SK-N-SH treated with all-trans-retinoic acid at 6 μM for 48 hours (cell line): ENCODE measurements around the gene SCG2.

Experiments
- ATAC-seq: fragments of 200-7000 bp; cut with Tn5 transposase; 3 replicates; pipeline ENCODE4 v1.9.1; 2020; ENCODE audit warnings: mild to moderate bottlenecking, moderate library complexity
- ARNTL ChIP-seq: fragments of 450-650 bp; formaldehyde crosslinking; IDR thresholded peaks from 2 replicates; pipeline ENCODE4 v1.5.0; 2020; ENCODE audit warnings: low read depth, mild to moderate bottlenecking, moderate library complexity, borderline replicate concordance
- BACH2 ChIP-seq: fragments of 250-450 bp; sonication (Bioruptor Pico); IDR thresholded peaks from 2 replicates; pipeline ENCODE4 v1.9.0; 2021; ENCODE audit warnings: mild to moderate bottlenecking, borderline replicate concordance
- CSDC2 ChIP-seq: fragments of 250-450 bp; sonication (Bioruptor Pico); IDR thresholded peaks from 2 replicates; pipeline ENCODE4 v1.5.0; 2020; ENCODE audit warnings: mild to moderate bottlenecking, moderate library complexity
- GLIS3 ChIP-seq: fragments of 250-450 bp; sonication (Bioruptor Pico); IDR thresholded peaks from 2 replicates; pipeline ENCODE4 v1.5.0; 2020; ENCODE audit warnings: mild to moderate bottlenecking, moderate library complexity
- ISL1 ChIP-seq: fragments of 250-450 bp; sonication (Bioruptor Pico); IDR thresholded peaks from 2 replicates; pipeline ENCODE4 v2.1.2; 2022; ENCODE audit warnings: mild to moderate bottlenecking, moderate library complexity
- OSR1 ChIP-seq: fragments of 250-450 bp; sonication (Bioruptor Pico); IDR thresholded peaks from 2 replicates; pipeline ENCODE4 v1.8.0; 2022; ENCODE audit warnings: moderate library complexity, mild to moderate bottlenecking, inconsistent platforms
- PPARA ChIP-seq: fragments of 250-450 bp; sonication (Bioruptor Pico); IDR thresholded peaks from 2 replicates; pipeline ENCODE4 v1.5.0; 2020; ENCODE audit warnings: mild to moderate bottlenecking, borderline replicate concordance
- RARB ChIP-seq: fragments of 250-450 bp; sonication (Bioruptor Pico); IDR thresholded peaks from 2 replicates; pipeline ENCODE4 v1.8.0; 2021; ENCODE audit warnings: mild to moderate bottlenecking, moderate library complexity
- SNAI2 ChIP-seq: fragments of 250-450 bp; sonication (Bioruptor Pico); IDR thresholded peaks from 2 replicates; pipeline ENCODE4 v1.5.0; 2020; ENCODE audit warnings: mild to moderate bottlenecking, moderate library complexity
- TCF4 ChIP-seq: fragments of 250-450 bp; sonication (Bioruptor Pico); IDR thresholded peaks from 2 replicates; pipeline ENCODE4 v1.8.0; 2021; ENCODE audit warnings: mild to moderate bottlenecking, moderate library complexity, borderline replicate concordance
- TOX ChIP-seq: fragments of 250-450 bp; sonication (Bioruptor Pico); IDR thresholded peaks from 2 replicates; pipeline ENCODE4 v1.8.0; 2021; ENCODE audit warnings: mild to moderate bottlenecking, moderate library complexity, borderline replicate concordance
- ZC3H10 ChIP-seq: fragments of 250-450 bp; sonication (Bioruptor Pico); IDR thresholded peaks from 2 replicates; pipeline ENCODE4 v1.5.1; 2021; ENCODE audit warnings: mild to moderate bottlenecking, moderate library complexity
- ZFP30 ChIP-seq: fragments of 450-650 bp; formaldehyde crosslinking; IDR thresholded peaks from 2 replicates; pipeline ENCODE4 v1.5.0; 2022; ENCODE audit warnings: mild to moderate bottlenecking, moderate library complexity
- ZNF565 ChIP-seq: fragments of 450-650 bp; formaldehyde crosslinking; conservative IDR thresholded peaks from 2 replicates; pipeline ENCODE4 v1.5.0; 2020; ENCODE audit warnings: low read depth, mild to moderate bottlenecking, moderate library complexity
- ZNF8 ChIP-seq: fragments of 450-650 bp; formaldehyde crosslinking; IDR thresholded peaks from 2 replicates; pipeline ENCODE4 v1.5.0; 2020; ENCODE audit warnings: mild to moderate bottlenecking, moderate library complexity
- TF ChIP-seq, protein P1 (sequence below): fragments of 250-450 bp; sonication (Bioruptor Pico); IDR thresholded peaks from 2 replicates; pipeline ENCODE4 v1.5.1; 2021; ENCODE audit warnings: mild to moderate bottlenecking, moderate library complexity
- TF ChIP-seq, protein P2 (sequence below): fragments of 250-450 bp; sonication (Bioruptor Pico); IDR thresholded peaks from 2 replicates; pipeline ENCODE4 v1.8.0; 2020; ENCODE audit warnings: mild to moderate bottlenecking, moderate library complexity, borderline replicate concordance
- TF ChIP-seq, protein P3 (sequence below): fragments of 250-450 bp; sonication (Bioruptor Pico); IDR thresholded peaks from 2 replicates; pipeline ENCODE4 v1.8.0; 2021; ENCODE audit warnings: low read depth, mild to moderate bottlenecking, moderate library complexity, borderline replicate concordance
- TF ChIP-seq, protein P4 (sequence below): fragments of 250-450 bp; sonication (Bioruptor Pico); IDR thresholded peaks from 2 replicates; pipeline ENCODE4 v1.5.1; 2020; ENCODE audit warnings: low read depth, mild to moderate bottlenecking, moderate library complexity

SCG2 gene

DNA sequence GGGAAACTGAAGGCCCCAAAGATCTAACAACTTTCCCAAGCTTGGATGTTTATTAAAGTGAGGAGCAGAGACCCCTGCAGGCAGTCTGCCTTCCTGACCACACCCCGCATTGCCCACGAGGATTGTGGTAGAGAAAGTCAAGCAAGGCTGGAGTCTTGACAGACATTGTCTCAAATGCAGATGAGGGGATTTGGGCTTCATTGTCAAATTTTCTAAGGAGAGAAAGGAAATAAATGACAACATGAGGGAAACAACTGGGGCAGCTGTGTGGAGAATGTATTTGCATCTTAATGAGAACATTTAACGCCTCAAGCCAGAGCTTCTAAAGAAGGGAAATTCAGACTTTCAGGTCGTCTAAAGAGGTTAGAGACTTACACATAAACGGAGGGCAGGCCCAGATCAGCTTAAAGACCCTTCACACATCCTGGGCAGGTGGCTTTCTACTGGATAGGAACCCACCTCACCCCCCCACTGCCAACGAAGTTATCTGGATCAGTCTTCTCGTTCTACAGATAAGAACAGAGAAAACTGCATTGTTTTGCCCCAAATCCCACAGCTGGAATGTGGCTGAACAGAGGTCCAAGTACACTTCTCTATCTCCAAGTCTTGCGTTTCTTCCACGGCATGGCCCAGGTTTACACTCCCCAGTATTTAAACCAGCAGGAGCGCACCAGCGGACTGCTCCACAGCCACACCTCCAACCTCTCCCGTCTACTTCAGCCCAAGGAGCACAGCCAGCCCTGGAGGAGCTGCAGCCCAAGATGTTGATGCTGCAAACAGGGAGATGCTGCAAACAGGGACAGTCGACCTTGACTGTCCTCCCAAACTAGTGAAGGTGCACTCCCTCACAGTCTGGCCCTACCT, 16.2 kb upstream of the SCG2 start:
- no peak for ATAC-seq
- TF ChIP-seq ARNTL (CRISPR knock-in tag) (no peak), ZNF565 (CRISPR knock-in tag) (no peak), ZC3H10 (CRISPR knock-in tag) (no peak), BACH2 (no peak), GLIS3 (CRISPR knock-in tag) (no peak), ZFP30 (no peak), RARB (CRISPR knock-in tag) (no peak), PPARA (CRISPR knock-in tag) (no peak), CSDC2 (no peak), SNAI2 (CRISPR knock-in tag) (no peak), TCF4 (CRISPR knock-in tag) (no peak)
- TF ChIP-seq, protein P1, sequence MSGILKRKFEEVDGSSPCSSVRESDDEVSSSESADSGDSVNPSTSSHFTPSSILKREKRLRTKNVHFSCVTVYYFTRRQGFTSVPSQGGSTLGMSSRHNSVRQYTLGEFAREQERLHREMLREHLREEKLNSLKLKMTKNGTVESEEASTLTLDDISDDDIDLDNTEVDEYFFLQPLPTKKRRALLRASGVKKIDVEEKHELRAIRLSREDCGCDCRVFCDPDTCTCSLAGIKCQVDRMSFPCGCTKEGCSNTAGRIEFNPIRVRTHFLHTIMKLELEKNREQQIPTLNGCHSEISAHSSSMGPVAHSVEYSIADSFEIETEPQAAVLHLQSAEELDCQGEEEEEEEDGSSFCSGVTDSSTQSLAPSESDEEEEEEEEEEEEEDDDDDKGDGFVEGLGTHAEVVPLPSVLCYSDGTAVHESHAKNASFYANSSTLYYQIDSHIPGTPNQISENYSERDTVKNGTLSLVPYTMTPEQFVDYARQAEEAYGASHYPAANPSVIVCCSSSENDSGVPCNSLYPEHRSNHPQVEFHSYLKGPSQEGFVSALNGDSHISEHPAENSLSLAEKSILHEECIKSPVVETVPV = no peak
- TF ChIP-seq, protein P2, sequence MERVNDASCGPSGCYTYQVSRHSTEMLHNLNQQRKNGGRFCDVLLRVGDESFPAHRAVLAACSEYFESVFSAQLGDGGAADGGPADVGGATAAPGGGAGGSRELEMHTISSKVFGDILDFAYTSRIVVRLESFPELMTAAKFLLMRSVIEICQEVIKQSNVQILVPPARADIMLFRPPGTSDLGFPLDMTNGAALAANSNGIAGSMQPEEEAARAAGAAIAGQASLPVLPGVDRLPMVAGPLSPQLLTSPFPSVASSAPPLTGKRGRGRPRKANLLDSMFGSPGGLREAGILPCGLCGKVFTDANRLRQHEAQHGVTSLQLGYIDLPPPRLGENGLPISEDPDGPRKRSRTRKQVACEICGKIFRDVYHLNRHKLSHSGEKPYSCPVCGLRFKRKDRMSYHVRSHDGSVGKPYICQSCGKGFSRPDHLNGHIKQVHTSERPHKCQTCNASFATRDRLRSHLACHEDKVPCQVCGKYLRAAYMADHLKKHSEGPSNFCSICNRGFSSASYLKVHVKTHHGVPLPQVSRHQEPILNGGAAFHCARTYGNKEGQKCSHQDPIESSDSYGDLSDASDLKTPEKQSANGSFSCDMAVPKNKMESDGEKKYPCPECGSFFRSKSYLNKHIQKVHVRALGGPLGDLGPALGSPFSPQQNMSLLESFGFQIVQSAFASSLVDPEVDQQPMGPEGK = no peak

DNA sequence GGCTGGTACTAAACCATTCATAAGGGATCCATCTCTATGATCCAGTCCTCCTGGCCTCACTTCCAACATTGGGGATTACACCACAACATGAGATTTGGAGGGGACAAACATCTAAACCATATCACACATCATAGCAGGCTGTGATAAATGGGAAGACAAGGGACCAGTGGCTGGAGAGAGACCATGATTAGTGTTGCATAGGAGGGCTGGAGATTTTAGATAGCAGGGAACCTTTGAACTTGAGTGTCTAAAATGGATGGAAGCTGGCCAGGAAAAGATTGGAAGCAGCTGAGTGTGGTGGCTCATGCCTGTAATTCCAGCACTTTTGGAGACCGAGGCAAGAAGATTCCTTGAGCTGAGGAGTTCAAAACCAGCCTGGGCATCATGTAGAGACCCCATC, 12.4 kb upstream of the SCG2 start:
- TF ChIP-seq ZFP30 = no peak
- no peak for TF ChIP-seq OSR1 (CRISPR knock-in tag)
- TF ChIP-seq, protein P3, sequence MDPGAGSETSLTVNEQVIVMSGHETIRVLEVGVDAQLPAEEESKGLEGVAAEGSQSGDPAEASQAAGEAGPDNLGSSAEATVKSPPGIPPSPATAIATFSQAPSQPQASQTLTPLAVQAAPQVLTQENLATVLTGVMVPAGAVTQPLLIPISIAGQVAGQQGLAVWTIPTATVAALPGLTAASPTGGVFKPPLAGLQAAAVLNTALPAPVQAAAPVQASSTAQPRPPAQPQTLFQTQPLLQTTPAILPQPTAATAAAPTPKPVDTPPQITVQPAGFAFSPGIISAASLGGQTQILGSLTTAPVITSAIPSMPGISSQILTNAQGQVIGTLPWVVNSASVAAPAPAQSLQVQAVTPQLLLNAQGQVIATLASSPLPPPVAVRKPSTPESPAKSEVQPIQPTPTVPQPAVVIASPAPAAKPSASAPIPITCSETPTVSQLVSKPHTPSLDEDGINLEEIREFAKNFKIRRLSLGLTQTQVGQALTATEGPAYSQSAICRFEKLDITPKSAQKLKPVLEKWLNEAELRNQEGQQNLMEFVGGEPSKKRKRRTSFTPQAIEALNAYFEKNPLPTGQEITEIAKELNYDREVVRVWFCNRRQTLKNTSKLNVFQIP (CRISPR knock-in tag) = no peak
- no peak for TF ChIP-seq TCF4 (CRISPR knock-in tag)
- TF ChIP-seq ARNTL (CRISPR knock-in tag) = no peak
- no peak for TF ChIP-seq GLIS3 (CRISPR knock-in tag)
- TF ChIP-seq TOX (CRISPR knock-in tag) = no peak
- TF ChIP-seq, protein P2 = no peak
- TF ChIP-seq BACH2 = no peak
- TF ChIP-seq, protein P1 = no peak
- no peak for TF ChIP-seq SNAI2 (CRISPR knock-in tag)
- TF ChIP-seq, all 23 proteins: peak for 0
- no peak for ATAC-seq

DNA sequence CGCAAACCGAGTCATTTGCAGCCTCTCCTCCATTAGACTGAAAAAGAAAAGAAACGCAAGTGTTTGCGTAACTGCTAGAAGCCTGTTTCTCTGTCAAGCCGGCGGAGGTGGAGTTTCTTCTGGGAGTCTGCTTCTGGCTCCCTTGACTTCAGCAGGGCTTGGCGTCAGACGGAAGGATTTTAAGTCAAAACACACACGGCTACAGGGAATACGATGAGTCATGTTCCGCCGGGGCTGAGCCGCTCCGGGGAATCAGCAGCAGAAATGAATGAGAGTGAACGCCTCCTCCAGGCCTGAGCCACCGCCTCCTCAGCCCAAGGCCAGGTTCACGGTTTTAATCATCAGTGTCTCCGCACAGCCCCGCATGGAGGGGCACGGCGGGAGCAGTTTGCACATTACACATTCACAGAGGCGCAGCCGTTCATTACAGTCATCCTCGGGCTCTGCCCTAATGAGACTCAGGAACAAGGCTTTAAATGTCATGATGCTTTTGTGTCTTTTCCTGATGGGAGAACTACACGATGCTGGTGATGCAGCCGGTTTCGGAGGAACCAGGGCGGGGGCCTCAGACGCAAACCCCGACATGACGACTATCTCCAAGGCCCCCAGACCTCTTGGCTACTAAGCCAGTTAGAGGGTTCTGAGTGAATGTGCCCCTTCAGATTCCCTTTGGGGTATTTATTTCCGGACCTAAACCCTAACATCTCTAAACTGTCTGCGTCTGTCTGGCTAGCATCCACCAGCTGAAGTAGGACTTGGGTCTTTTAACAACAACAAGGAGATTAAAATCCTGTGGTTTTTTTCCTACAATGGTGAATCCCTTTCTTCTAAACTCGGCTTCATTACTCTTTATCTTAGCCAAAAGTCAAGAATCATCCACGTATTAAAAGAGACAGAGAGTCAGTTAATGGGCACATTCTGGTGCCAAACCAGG, 11.1 kb upstream of the SCG2 start:
- ATAC-seq = peak; percentile 99
- TF ChIP-seq, protein P3 (CRISPR knock-in tag) = no peak
- TF ChIP-seq CSDC2 (no peak), ISL1 (CRISPR knock-in tag) (no peak), ZNF8 (CRISPR knock-in tag) (no peak), OSR1 (CRISPR knock-in tag) (no peak)
- TF ChIP-seq, protein P2 = no peak
- TF ChIP-seq, protein P4, sequence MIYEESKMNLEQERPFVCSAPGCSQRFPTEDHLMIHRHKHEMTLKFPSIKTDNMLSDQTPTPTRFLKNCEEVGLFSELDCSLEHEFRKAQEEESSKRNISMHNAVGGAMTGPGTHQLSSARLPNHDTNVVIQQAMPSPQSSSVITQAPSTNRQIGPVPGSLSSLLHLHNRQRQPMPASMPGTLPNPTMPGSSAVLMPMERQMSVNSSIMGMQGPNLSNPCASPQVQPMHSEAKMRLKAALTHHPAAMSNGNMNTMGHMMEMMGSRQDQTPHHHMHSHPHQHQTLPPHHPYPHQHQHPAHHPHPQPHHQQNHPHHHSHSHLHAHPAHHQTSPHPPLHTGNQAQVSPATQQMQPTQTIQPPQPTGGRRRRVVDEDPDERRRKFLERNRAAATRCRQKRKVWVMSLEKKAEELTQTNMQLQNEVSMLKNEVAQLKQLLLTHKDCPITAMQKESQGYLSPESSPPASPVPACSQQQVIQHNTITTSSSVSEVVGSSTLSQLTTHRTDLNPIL (CRISPR knock-in tag) = no peak
